WERI-Rb-1 (cell line): ENCODE data around the gene GYPC.
"Not testable (repeated sequence)": the region's sequence is repeated elsewhere in the genome, so short reads cannot be mapped to it uniquely, and the experiment has no call there.

Experiments used
- DNase-seq: peaks from one replicate; pipeline ENCODE4 v3.0.0-alpha.2; 2020
- H3K27ac ChIP-seq: fragments of 250-450 bp; sonication (Bioruptor Pico); 2 replicates; pipeline ENCODE4 v1.5.1; 2020; ENCODE audit warnings: mild to moderate bottlenecking, moderate library complexity
- H3K27me3 ChIP-seq: fragments of 250-450 bp; sonication (Bioruptor Pico); 2 replicates; pipeline ENCODE4 v1.5.1; 2021; ENCODE audit warnings: mild to moderate bottlenecking, low read depth, moderate library complexity; ENCODE audit not compliant: insufficient read depth, severe bottlenecking
- H3K36me3 ChIP-seq: fragments of 250-450 bp; sonication (Bioruptor Pico); 2 replicates; pipeline ENCODE4 v1.5.1; 2020; ENCODE audit warnings: mild to moderate bottlenecking, moderate library complexity
- H3K4me3 ChIP-seq: 2 replicates; pipeline ENCODE4 v1.5.1; 2011; ENCODE audit warnings: low read depth, mild to moderate bottlenecking, control low read depth, low read length
- H3K9me3 ChIP-seq: fragments of 250-450 bp; sonication (Bioruptor Pico); 2 replicates; pipeline ENCODE4 v1.5.1; 2021; ENCODE audit warnings: mild to moderate bottlenecking, moderate library complexity; ENCODE audit not compliant: severe bottlenecking
- TF ChIP-seq, protein P1 (sequence below): IDR thresholded peaks from 2 replicates; pipeline ENCODE4 v1.5.1; 2011; ENCODE audit warnings: low read depth, mild to moderate bottlenecking, control low read depth, inconsistent platforms, low read length

Gene GYPC

DNA sequence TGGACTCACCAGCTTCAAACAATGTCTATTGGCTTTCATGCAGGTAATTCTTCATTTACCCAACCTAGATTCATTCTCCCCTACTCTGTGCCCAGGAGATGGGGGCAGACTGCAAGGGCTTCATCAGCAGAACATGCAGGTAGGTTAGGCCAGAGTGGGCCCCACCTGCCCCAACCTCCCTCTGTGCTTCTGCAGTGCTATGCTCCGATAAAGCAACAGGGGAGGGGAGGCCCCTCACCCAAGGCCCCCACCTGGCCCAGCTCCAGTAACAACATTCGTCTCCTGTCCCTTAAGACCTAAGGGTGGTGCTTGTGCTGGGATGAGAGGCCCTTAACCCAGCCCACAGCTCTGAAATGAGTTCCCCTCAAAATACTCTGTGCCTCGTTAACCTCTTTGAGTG lies 16.7 kb upstream of the GYPC start:
- H3K27ac ChIP-seq, result no peak overlapping the region
- no peaks in the 10 kb centered on the region for H3K9me3 ChIP-seq
- H3K36me3 ChIP-seq, result no peaks in the 10 kb centered on the region
- TF ChIP-seq, protein P1, sequence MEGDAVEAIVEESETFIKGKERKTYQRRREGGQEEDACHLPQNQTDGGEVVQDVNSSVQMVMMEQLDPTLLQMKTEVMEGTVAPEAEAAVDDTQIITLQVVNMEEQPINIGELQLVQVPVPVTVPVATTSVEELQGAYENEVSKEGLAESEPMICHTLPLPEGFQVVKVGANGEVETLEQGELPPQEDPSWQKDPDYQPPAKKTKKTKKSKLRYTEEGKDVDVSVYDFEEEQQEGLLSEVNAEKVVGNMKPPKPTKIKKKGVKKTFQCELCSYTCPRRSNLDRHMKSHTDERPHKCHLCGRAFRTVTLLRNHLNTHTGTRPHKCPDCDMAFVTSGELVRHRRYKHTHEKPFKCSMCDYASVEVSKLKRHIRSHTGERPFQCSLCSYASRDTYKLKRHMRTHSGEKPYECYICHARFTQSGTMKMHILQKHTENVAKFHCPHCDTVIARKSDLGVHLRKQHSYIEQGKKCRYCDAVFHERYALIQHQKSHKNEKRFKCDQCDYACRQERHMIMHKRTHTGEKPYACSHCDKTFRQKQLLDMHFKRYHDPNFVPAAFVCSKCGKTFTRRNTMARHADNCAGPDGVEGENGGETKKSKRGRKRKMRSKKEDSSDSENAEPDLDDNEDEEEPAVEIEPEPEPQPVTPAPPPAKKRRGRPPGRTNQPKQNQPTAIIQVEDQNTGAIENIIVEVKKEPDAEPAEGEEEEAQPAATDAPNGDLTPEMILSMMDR, result no peak
- peaks cover 51% of the 10 kb centered on the region for H3K27me3 ChIP-seq
- DNase-seq, result no peak
- H3K4me3 ChIP-seq, result no peak overlapping the region

DNA sequence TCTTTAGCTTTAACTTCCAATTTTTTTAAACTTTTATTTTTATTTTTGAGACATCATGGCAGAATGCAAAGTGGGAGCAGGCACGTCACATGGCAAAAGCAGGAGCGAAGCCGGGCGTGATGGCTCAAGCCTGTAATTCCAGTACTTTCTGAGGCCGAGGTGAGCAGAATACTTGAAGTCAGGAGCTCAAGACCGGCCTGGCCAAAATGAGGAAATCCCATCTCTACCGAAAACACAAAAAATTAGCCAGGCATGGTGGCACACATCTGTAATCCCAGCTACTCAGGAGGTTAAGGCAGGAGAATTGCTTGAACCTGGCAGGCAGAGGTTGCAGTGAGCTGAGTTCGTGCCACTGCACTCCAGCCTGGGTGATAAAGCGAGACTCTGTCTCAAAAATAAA lies 14.7 kb upstream of the GYPC start:
- H3K27ac ChIP-seq, DNase-seq, H3K9me3 ChIP-seq, H3K4me3 ChIP-seq, H3K36me3 ChIP-seq: not testable (repeated sequence)
- H3K27me3 ChIP-seq, result peaks cover 48% of the 10 kb centered on the region

DNA sequence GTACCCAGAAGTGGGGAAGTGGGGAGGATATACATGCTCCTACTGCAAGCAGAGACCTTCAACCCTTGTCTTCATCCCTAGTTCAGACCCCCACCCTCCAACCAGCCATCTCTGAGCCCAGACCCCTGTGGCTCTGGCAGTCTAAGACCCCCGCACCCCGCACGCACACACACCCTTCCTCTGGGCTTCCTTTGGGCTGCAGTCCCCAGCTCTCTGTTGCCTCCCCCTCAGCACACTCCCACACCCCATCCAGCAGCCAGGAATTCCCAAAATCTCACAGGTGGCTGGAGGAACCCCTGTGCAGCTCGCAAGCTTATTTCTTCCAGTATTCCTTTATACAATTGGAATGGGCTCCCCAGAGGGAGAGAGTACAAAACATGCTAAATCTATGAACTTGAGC lies 13.9 kb upstream of the GYPC start:
- H3K9me3 ChIP-seq, result no peaks in the 10 kb centered on the region
- TF ChIP-seq, protein P1, result no peak
- DNase-seq, result no peak

DNA sequence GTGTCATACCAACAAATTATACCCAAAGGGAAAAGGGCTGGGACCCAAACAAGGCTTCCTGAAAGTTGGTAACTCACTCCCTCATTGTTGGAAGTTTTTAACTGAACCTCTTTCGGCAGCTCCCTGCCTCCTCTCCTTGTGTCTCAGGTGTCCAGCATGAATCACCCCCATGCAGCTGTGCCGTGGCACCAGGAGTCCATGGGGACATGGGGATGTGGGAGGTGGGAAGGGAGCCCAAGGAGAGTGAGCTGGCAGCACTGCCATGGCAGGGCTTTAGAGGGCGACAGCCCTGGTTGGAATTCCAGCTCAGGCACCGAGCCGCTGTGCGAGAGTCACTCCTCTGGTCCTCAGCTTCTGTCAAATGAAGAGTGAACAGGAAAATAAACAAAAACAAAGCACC lies 12.5 kb upstream of the GYPC start:
- TF ChIP-seq, protein P1, result no peak

More for the DNA sequence above, 13.9 kb upstream of the GYPC start:
- Histone ChIP-seq H3K27me3 (peaks cover 43% of the 10 kb centered on the region), H3K4me3 (no peak overlapping the region), H3K27ac (no peak overlapping the region), H3K36me3 (no peaks in the 10 kb centered on the region)

DNA sequence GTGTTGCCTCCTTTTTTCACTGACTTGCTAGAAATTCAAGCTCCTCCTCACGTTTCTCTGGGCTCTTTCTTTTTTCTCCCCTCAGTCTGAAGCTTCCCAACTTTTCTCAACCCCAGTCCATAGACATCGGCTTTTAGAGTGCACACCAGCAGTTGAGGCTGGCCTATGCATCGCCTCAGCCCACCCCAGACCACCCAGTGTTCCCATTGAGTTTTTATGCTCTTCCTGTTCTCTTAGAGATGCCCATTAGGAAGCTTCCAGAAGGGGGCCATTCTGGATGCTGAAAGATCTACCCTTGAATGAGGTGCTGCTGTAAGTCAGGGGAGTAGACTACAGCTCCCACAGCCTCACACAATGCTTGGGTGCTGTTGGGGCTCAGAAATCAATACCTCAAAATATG lies 12.0 kb upstream of the GYPC start:
- TF ChIP-seq, protein P1, result no peak
- H3K36me3 ChIP-seq, result no peaks in the 10 kb centered on the region
- H3K27me3 ChIP-seq, result peaks cover 27% of the 10 kb centered on the region
- no peaks in the 10 kb centered on the region for H3K9me3 ChIP-seq
- no peak for DNase-seq
- no peak overlapping the region for H3K27ac ChIP-seq
- no peak overlapping the region for H3K4me3 ChIP-seq

More for the DNA sequence above, 12.5 kb upstream of the GYPC start:
- no peak overlapping the region for H3K27ac ChIP-seq
- H3K36me3 ChIP-seq, result no peaks in the 10 kb centered on the region
- H3K27me3 ChIP-seq, result peaks cover 31% of the 10 kb centered on the region
- no peak overlapping the region for H3K4me3 ChIP-seq
- H3K9me3 ChIP-seq, result no peaks in the 10 kb centered on the region
- no peak for DNase-seq

DNA sequence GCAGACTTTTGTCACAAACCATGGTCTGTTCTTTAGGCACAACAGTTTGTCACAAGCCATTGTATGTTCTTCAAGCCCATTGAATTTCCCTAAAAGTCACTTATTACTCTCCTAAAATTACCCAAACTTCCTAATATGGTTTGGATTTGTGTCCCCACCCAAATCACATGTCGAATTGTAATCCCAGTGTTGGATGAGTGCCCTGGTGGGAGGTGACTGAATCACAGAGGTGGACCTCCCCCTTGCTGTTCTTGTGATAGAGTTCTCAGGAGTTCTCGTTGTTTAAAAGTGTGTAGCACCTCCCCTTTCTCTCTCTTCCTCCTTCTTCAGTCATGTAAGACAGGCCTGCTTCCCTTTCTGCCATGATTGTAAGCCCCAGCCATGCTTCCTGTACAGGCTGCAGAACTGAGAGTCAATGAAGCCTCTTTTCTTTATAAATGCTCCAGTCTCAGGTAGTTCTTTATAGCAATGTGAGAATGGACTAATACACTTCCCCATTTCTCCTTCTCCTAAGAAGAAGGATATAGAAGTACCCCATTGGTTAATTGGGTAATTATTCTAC lies 11.2 kb upstream of the GYPC start:
- Histone ChIP-seq H3K9me3 (no peaks in the 10 kb centered on the region), H3K27ac (no peak overlapping the region), H3K27me3 (peaks cover 26% of the 10 kb centered on the region), H3K36me3 (no peaks in the 10 kb centered on the region), H3K4me3 (no peak overlapping the region)
- TF ChIP-seq, protein P1, result no peak
- DNase-seq, result no peak
